NCI-H2081 treated with DMSO at 0.1 percent for 48 hours (cell line): ENCODE data around the gene ZNF397.

ENCODE experiments used
- DNase-seq: peaks from one replicate; lab custom pipeline; 2025; lab: John Stamatoyannopoulos, UW

ZNF397 gene

GRCh38 chr18:35246831-35247230 lies 6.0 kb downstream of the ZNF397 start:
- DNase-seq = no peak

GRCh38 chr18:35247412-35248249 lies 6.8 kb downstream of the ZNF397 start:
- DNase-seq = no peak

- no peak for DNase-seq
Measured at GRCh38 chr18:35248429-35248828, 7.6 kb downstream of the ZNF397 start.

- no peak for DNase-seq
Measured at GRCh38 chr18:35252466-35252865, 11.6 kb downstream of the ZNF397 start.

- DNase-seq = no peak
Measured at GRCh38 chr18:35253655-35254287, 12.9 kb downstream of the ZNF397 start.

GRCh38 chr18:35256947-35257346 lies 16.1 kb downstream of the ZNF397 start:
- no peak for DNase-seq

- no peak for DNase-seq
Measured at GRCh38 chr18:35264409-35264808, 23.6 kb downstream of the ZNF397 start.

- DNase-seq = no peak
Measured at GRCh38 chr18:35267161-35267651, 26.4 kb downstream of the ZNF397 start.

GRCh38 chr18:35267809-35268208 lies 27.0 kb downstream of the ZNF397 start:
- no peak for DNase-seq

- DNase-seq = no peak
Measured at GRCh38 chr18:35268821-35269220, 28.0 kb downstream of the ZNF397 start.

GRCh38 chr18:35271656-35272055 lies 30.8 kb downstream of the ZNF397 start:
- no peak for DNase-seq

GRCh38 chr18:35276267-35276666 lies 35.4 kb downstream of the ZNF397 start:
- DNase-seq = no peak

- DNase-seq = no peak
Measured at GRCh38 chr18:35277633-35278032, 36.8 kb downstream of the ZNF397 start.

GRCh38 chr18:35278085-35278484 lies 37.3 kb downstream of the ZNF397 start:
- DNase-seq = no peak

GRCh38 chr18:35278969-35279368 lies 38.1 kb downstream of the ZNF397 start:
- no peak for DNase-seq

- DNase-seq = no peak
Measured at GRCh38 chr18:35282353-35282752, 41.5 kb downstream of the ZNF397 start.

- no peak for DNase-seq
Measured at GRCh38 chr18:35283923-35284794, 43.3 kb downstream of the ZNF397 start.

- no peak for DNase-seq
Measured at GRCh38 chr18:35284841-35285240, 44.0 kb downstream of the ZNF397 start.

- DNase-seq = no peak
Measured at GRCh38 chr18:35289293-35289692, 48.5 kb downstream of the ZNF397 start.

GRCh38 chr18:35289727-35290093 lies 48.9 kb downstream of the ZNF397 start:
- no peak for DNase-seq

- DNase-seq = peak; percentile 61
Measured at GRCh38 chr18:35290094-35290735, 49.4 kb downstream of the ZNF397 start, which contains the start of gene ZSCAN30. TSS of gene ZSCAN30 (minus strand) at chr18:35290229. CDS start at chr18:35264352, 25,877 bp downstream.

GRCh38 chr18:35291166-35291565 lies 50.3 kb downstream of the ZNF397 start:
- no peak for DNase-seq
